Gastroesophageal sphincter (tissue), 4 donors: ENCODE measurements around the gene TMEM255B. TPM values are rescaled to one million over a fixed set of nuclear protein-coding genes. Genes with fewer than 3 reads are reported as not detected.
A peak's percentile ranks its signal among the peaks of the same experiment; 100 is the strongest.

Experiments used
- ATAC-seq: fragments of 150-250 bp; one replicate; pipeline ENCODE4 v1.9.1; 2016; ENCODE audit warnings: mild to moderate bottlenecking, moderate library complexity
- H3K27ac ChIP-seq, 4 donors: fragments of 200-600 bp; sonication (generic) in 3 of 4; 1 replicate in 3 of 4; 2 replicates in 1 of 4; pipeline ENCODE4 v1.5.1; 2016 to 2019
- H3K27me3 ChIP-seq: fragments of 200-600 bp; sonication (generic); one replicate; pipeline ENCODE4 v1.5.1; 2019
- H3K36me3 ChIP-seq, 2 donors: fragments of 200-600 bp; sonication (generic); one replicate each; pipeline ENCODE4 v1.5.1; 2019; ENCODE audit warnings: control low read depth in 1 of 2
- H3K4me1 ChIP-seq, 3 donors: fragments of 200-600 bp; sonication (generic); 1 replicate in 2 of 3; 2 replicates in 1 of 3; pipeline ENCODE4 v1.5.1; 2016 to 2019; ENCODE audit warnings: control low read depth in 2 of 3
- H3K4me3 ChIP-seq, 2 donors: fragments of 200-600 bp; sonication (generic); one replicate each; pipeline ENCODE4 v1.5.1; 2019; ENCODE audit warnings: mild to moderate bottlenecking in 1 of 2, moderate library complexity in 1 of 2
- H3K9me3 ChIP-seq, 3 donors: fragments of 200-600 bp; sonication (generic); one replicate each; pipeline ENCODE4 v1.5.1; 2017 to 2019; ENCODE audit warnings: control low read depth in 2 of 3
- CTCF ChIP-seq, 4 experiments: fragments of 200-600 bp in 2 of 4; fragments of 450-650 bp in 2 of 4; sonication (generic) in 1 of 4; IDR thresholded peaks; one replicate each; pipeline ENCODE4 v1.5.1; 2017 to 2019; ENCODE audit warnings: antibody characterized with exemption in 4 of 4, mild to moderate bottlenecking in 2 of 4, moderate library complexity in 2 of 4
- EP300 ChIP-seq: sonication (generic); formaldehyde crosslinking; IDR thresholded peaks from one replicate; pipeline ENCODE4 v1.6.1; 2017; ENCODE audit warnings: antibody characterized with exemption, mild to moderate bottlenecking
- POLR2A ChIP-seq, 2 donors: fragments of 450-650 bp; IDR thresholded peaks; one replicate each; pipeline ENCODE4 v1.6.1; 2017; ENCODE audit warnings: antibody characterized with exemption in 2 of 2, mild to moderate bottlenecking in 2 of 2, moderate library complexity in 1 of 2
- POLR2AphosphoS5 ChIP-seq: sonication (generic); formaldehyde crosslinking; IDR thresholded peaks from one replicate; pipeline ENCODE4 v1.6.1; 2017; ENCODE audit warnings: antibody characterized with exemption
- WGBS, 2 donors: methylation state at CpG; one replicate each; pipeline ENCODE4 v1.1.5; 2018; ENCODE audit warnings: low coverage in 1 of 2; 5-methylcytosine and 5-hydroxymethylcytosine counted together
- total RNA-seq, 4 donors: library from RNA; depleted of rRNA; stranded (reverse); fragments of >200 nt; gene quantifications; one replicate each; pipeline ENCODE4 v1.1.0, GENCODE V29; 2016

Gene TMEM255B
- total RNA-seq, 4 donors from 2014 or later = 4.9 to 13.2 (median 7.8) TPM

- TF ChIP-seq CTCF (IDR thresholded peaks at IDR 0.05) = no peak
- TF ChIP-seq POLR2AphosphoS5 = no peak
- no peak for TF ChIP-seq EP300
- no peak for TF ChIP-seq POLR2A (IDR thresholded peaks at IDR 0.05)
- no peak for ATAC-seq
- peaks cover 26% of the 10 kb centered on the region for H3K27me3 ChIP-seq
- H3K4me3 ChIP-seq = no peak overlapping the region
- H3K36me3 ChIP-seq = no peaks in the 10 kb centered on the region
- 84% methylated on average over 9 of the region's 9 CpGs; no CpG with 5 or more reads in 1 of the 2 donors for WGBS, 2 donors
- no peak overlapping the region for H3K27ac ChIP-seq
- H3K9me3 ChIP-seq = no peaks in the 10 kb centered on the region
- H3K4me1 ChIP-seq = peaks cover 0 to 9% (median 0%) of the 10 kb centered on the region in 3 donors
These were observed 18.8 kb upstream of the TMEM255B start for GRCh38 chr13:113740286-113740556.

- Histone ChIP-seq H3K27me3 (peaks cover 26% of the 10 kb centered on the region), H3K27ac (no peak overlapping the region), H3K4me1 (peaks cover 0 to 9% (median 0%) of the 10 kb centered on the region in 3 donors), H3K4me3 (no peak overlapping the region), H3K36me3 (no peaks in the 10 kb centered on the region), H3K9me3 (no peaks in the 10 kb centered on the region)
- 84% methylated on average over 8 of the region's 16 CpGs; no CpG with 5 or more reads in 1 of the 2 donors for WGBS, 2 donors
- TF ChIP-seq POLR2AphosphoS5 (no peak), CTCF (IDR thresholded peaks at IDR 0.05) (no peak), POLR2A (IDR thresholded peaks at IDR 0.05) (no peak), EP300 (no peak)
- ATAC-seq = no peak
These were observed 18.4 kb upstream of the TMEM255B start for GRCh38 chr13:113740661-113741060.

- Histone ChIP-seq H3K27ac (no peak overlapping the region), H3K4me1 (peaks cover 0 to 9% (median 0%) of the 10 kb centered on the region in 3 donors), H3K36me3 (no peaks in the 10 kb centered on the region), H3K4me3 (no peak overlapping the region), H3K27me3 (peaks cover 26% of the 10 kb centered on the region), H3K9me3 (no peaks in the 10 kb centered on the region)
- 68 to 85% methylated on average over 13 to 15 of the region's 15 CpGs for WGBS, 2 donors
- TF ChIP-seq POLR2A (IDR thresholded peaks at IDR 0.05) = no peak
- TF ChIP-seq EP300 = no peak
- no peak for TF ChIP-seq POLR2AphosphoS5
- no peak for ATAC-seq
These were observed 17.8 kb upstream of the TMEM255B start for GRCh38 chr13:113741191-113741668.

GRCh38 chr13:113742000-113742441 is 17.0 kb upstream of the TMEM255B start:
- TF ChIP-seq POLR2A (IDR thresholded peaks at IDR 0.05) = no peak
- TF ChIP-seq POLR2AphosphoS5 = no peak
- no peak for TF ChIP-seq CTCF (IDR thresholded peaks at IDR 0.05)
- TF ChIP-seq EP300 = no peak
- WGBS, 2 donors = 43 to 54% methylated on average over 2 to 3 of the region's 15 CpGs
- Histone ChIP-seq H3K9me3 (no peaks in the 10 kb centered on the region), H3K4me1 (peaks cover 0 to 9% (median 0%) of the 10 kb centered on the region in 3 donors), H3K27ac (no peak overlapping the region), H3K36me3 (no peaks in the 10 kb centered on the region), H3K4me3 (no peak overlapping the region), H3K27me3 (peaks cover 26% of the 10 kb centered on the region)
- ATAC-seq = peak; percentile 57

- Histone ChIP-seq H3K27me3 (peaks cover 26% of the 10 kb centered on the region), H3K36me3 (no peaks in the 10 kb centered on the region), H3K9me3 (no peaks in the 10 kb centered on the region), H3K27ac (no peak overlapping the region), H3K4me3 (no peak overlapping the region), H3K4me1 (peaks cover 0 to 9% (median 0%) of the 10 kb centered on the region in 3 donors)
- no peak for TF ChIP-seq EP300
- no peak for TF ChIP-seq POLR2AphosphoS5
- no peak for TF ChIP-seq CTCF (IDR thresholded peaks at IDR 0.05)
- no peak for TF ChIP-seq POLR2A (IDR thresholded peaks at IDR 0.05)
- no peak for ATAC-seq
- WGBS, 2 donors = 61 to 84% methylated on average over 4 to 5 of the region's 21 CpGs
These were observed 16.4 kb upstream of the TMEM255B start for GRCh38 chr13:113742445-113743120.
